GM23338 (cell line): ENCODE results near the gene TTC39B. TPM values are rescaled to one million over a fixed set of nuclear protein-coding genes. Genes with fewer than 3 reads are reported as not detected.

Experiments used
- ATAC-seq: fragments of 200-7000 bp; cut with Tn5 transposase; 3 replicates; pipeline ENCODE4 v1.9.1; 2020
- DNase-seq: peaks from one replicate; pipeline ENCODE4 v3.0.0-alpha.2; 2015; ENCODE audit warnings: low spot score
- H2AFZ ChIP-seq: fragments of 200-600 bp; sonication (generic); 2 replicates; pipeline ENCODE4 v1.8.0; 2016; ENCODE audit warnings: antibody characterized with exemption, mild to moderate bottlenecking, moderate library complexity
- H3F3A ChIP-seq: fragments of 200-600 bp; sonication (generic); replicated peaks from 2 replicates; pipeline ENCODE4 v1.8.0; 2017; ENCODE audit warnings: antibody characterized with exemption, mixed run types, low read depth
- H3K27ac ChIP-seq: fragments of 200-600 bp; sonication (generic); 2 replicates; pipeline ENCODE4 v1.6.1; 2016; ENCODE audit warnings: low read depth
- H3K27me3 ChIP-seq: fragments of 200-600 bp; sonication (generic); 2 replicates; pipeline ENCODE4 v1.8.0; 2016; ENCODE audit warnings: mild to moderate bottlenecking, mixed run types, moderate library complexity; ENCODE audit not compliant: insufficient read depth
- H3K36me3 ChIP-seq: fragments of 200-600 bp; sonication (generic); 2 replicates; pipeline ENCODE4 v1.8.0; 2016; ENCODE audit warnings: mild to moderate bottlenecking; ENCODE audit not compliant: insufficient read depth
- H3K4me1 ChIP-seq: fragments of 200-600 bp; sonication (generic); 2 replicates; pipeline ENCODE4 v1.8.0; 2016; ENCODE audit warnings: mild to moderate bottlenecking, moderate library complexity; ENCODE audit not compliant: insufficient read depth
- H3K4me2 ChIP-seq: fragments of 200-600 bp; sonication (generic); 2 replicates; pipeline ENCODE4 v1.7.1; 2017; ENCODE audit warnings: mixed run types
- H3K4me3 ChIP-seq: fragments of 200-600 bp; sonication (generic); 2 replicates; pipeline ENCODE4 v1.6.1; 2016; ENCODE audit warnings: mixed run types
- H3K79me2 ChIP-seq: fragments of 200-600 bp; sonication (generic); replicated peaks from 2 replicates; pipeline ENCODE4 v1.8.0; 2017; ENCODE audit warnings: mild to moderate bottlenecking; ENCODE audit not compliant: insufficient read depth
- H3K9me2 ChIP-seq: fragments of 200-600 bp; sonication (generic); 2 replicates; pipeline ENCODE4 v1.8.0; 2017; ENCODE audit not compliant: insufficient read depth
- H4K20me1 ChIP-seq: fragments of 200-600 bp; sonication (generic); replicated peaks from 2 replicates; pipeline ENCODE4 v1.8.0; 2017; ENCODE audit warnings: mild to moderate bottlenecking; ENCODE audit not compliant: insufficient read depth
- H3K27ac Mint-ChIP-seq: 2 replicates; pipeline ENCODE4 v1.8.0; 2020; ENCODE audit warnings: inconsistent platforms, mild to moderate bottlenecking, moderate library complexity, mixed read lengths
- H3K27me3 Mint-ChIP-seq: 3 replicates; pipeline ENCODE4 v1.8.0; 2022; ENCODE audit warnings: low read depth, mild to moderate bottlenecking, moderate library complexity, mixed read lengths, inconsistent platforms; ENCODE audit not compliant: insufficient read depth, poor library complexity
- H3K36me3 Mint-ChIP-seq: 3 replicates; pipeline ENCODE4 v1.8.0; 2021; ENCODE audit warnings: low read depth, mild to moderate bottlenecking, inconsistent platforms, moderate library complexity, mixed read lengths
- H3K4me1 Mint-ChIP-seq: 3 replicates; pipeline ENCODE4 v1.8.0; 2020; ENCODE audit warnings: mild to moderate bottlenecking, inconsistent platforms, mixed read lengths
- H3K4me3 Mint-ChIP-seq: 3 replicates; pipeline ENCODE4 v1.8.0; 2021; ENCODE audit warnings: moderate library complexity, mild to moderate bottlenecking, inconsistent platforms, mixed read lengths
- H3K9me3 Mint-ChIP-seq: 3 replicates; pipeline ENCODE4 v1.8.0; 2020; ENCODE audit warnings: moderate library complexity, mild to moderate bottlenecking, inconsistent platforms, mixed read lengths
- CTCF ChIP-seq, 2 experiments: fragments of 200-600 bp in 1 of 2; sonication (generic) in 1 of 2; conservative IDR thresholded peaks; 2 replicates each; pipeline versions ENCODE4 v1.5.1 to v1.6.1; 2016 to 2017; ENCODE audit warnings: antibody characterized with exemption in 2 of 2, low read depth in 2 of 2, mild to moderate bottlenecking in 2 of 2, moderate library complexity in 1 of 2
- ETS1 ChIP-seq: IDR thresholded peaks from 2 replicates; pipeline ENCODE4 v1.6.1; 2016; ENCODE audit warnings: antibody characterized with exemption
- EZH2 ChIP-seq: fragments of 200-600 bp; sonication (generic); IDR thresholded peaks from one replicate; pipeline ENCODE4 v1.8.0; 2017; ENCODE audit warnings: antibody characterized with exemption, mild to moderate bottlenecking, low read depth; ENCODE audit not compliant: unreplicated experiment
- JUNB ChIP-seq: IDR thresholded peaks from one replicate; pipeline ENCODE4 v1.6.1; 2016; ENCODE audit warnings: antibody characterized with exemption; ENCODE audit not compliant: unreplicated experiment
- REST ChIP-seq: IDR thresholded peaks from one replicate; pipeline ENCODE4 v1.6.1; 2018; ENCODE audit warnings: antibody characterized with exemption; ENCODE audit not compliant: unreplicated experiment
- ZNF114 ChIP-seq: fragments of 250-450 bp; sonication (Bioruptor Pico); IDR thresholded peaks from 2 replicates; pipeline ENCODE4 v1.5.0; 2020; ENCODE audit warnings: mild to moderate bottlenecking, moderate library complexity
- ZNF331 ChIP-seq: fragments of 250-450 bp; sonication (Bioruptor Pico); IDR thresholded peaks from 2 replicates; pipeline ENCODE4 v1.5.0; 2020; ENCODE audit warnings: low read depth, mild to moderate bottlenecking, moderate library complexity
- ZNF462 ChIP-seq: fragments of 250-450 bp; sonication (Bioruptor Pico); IDR thresholded peaks from 2 replicates; pipeline ENCODE4 v1.5.0; 2020; ENCODE audit warnings: mild to moderate bottlenecking, moderate library complexity
- polyA plus RNA-seq: library from polyadenylated mRNA; unstranded; fragments of >200 nt; fragmentation: Nextera tagmentation; extraction: Ambion mirVana; gene quantifications from 2 replicates; pipeline ENCODE4 v1.2.1, GENCODE V29; 2016
- total RNA-seq: library from RNA; depleted of rRNA; stranded (reverse); fragments of >200 nt; shearing (Covaris generic); gene quantifications from 2 replicates; pipeline ENCODE4 v1.2.3, GENCODE V29; 2014

Gene TTC39B
- total and polyA plus RNA-seq, 2 experiments from 2014 or later = 2.8 to 11.1 TPM

- TF ChIP-seq ZNF462 (CRISPR knock-in tag) (no peak), CTCF (conservative IDR thresholded peaks at IDR 0.05; ENCODE audit: low read depth in 2 of 2) (no peak), EZH2 (no peak), ZNF114 (CRISPR knock-in tag) (no peak), JUNB (no peak), ETS1 (no peak)
These were observed 179.2 kb downstream of the TTC39B start (continued) for GRCh38 chr9:15127831-15128230.

- no peaks in the 10 kb centered on the region for H3K36me3 ChIP-seq
- no peak overlapping the region for H3K27ac Mint-ChIP-seq
- H2AFZ ChIP-seq = peak overlapping the region; percentile 34
- H3K36me3 Mint-ChIP-seq = peaks cover 3% of the 10 kb centered on the region; the same call in 2 of the 3 replicates
- peaks cover 21% of the 10 kb centered on the region for H3K4me1 Mint-ChIP-seq
- no peak overlapping the region; the same call in 1 of the 2 replicates for H3K27ac ChIP-seq
- H3K4me1 ChIP-seq = peaks cover 17% of the 10 kb centered on the region
- no peak overlapping the region for H3K4me3 ChIP-seq
- H3K4me3 Mint-ChIP-seq = no peak overlapping the region
- no peak for DNase-seq
- no peak for ATAC-seq
- H4K20me1 ChIP-seq = no peaks in the 10 kb centered on the region
- peaks cover 4% of the 10 kb centered on the region for H3K9me3 Mint-ChIP-seq
- no peaks in the 10 kb centered on the region for H3K79me2 ChIP-seq
- H3K27me3 Mint-ChIP-seq = peaks cover 8% of the 10 kb centered on the region
- no peaks in the 10 kb centered on the region for H3K27me3 ChIP-seq
- 0 out of 2 replicates have a peak overlapping the region, but pooled peaks have one; percentile 14 for H3K4me2 ChIP-seq
- no peaks in the 10 kb centered on the region for H3F3A ChIP-seq
- H3K9me2 ChIP-seq = peaks cover 7% of the 10 kb centered on the region; the same call in 1 of the 2 replicates
- no peak for TF ChIP-seq REST
- TF ChIP-seq ZNF331 (CRISPR knock-in tag) = no peak
- TF ChIP-seq JUNB = no peak
These were observed 185.4 kb downstream of the TTC39B start for GRCh38 chr9:15121630-15122029.
